Measurements from ENCODE around the gene SAFB2. TPM values are rescaled to one million over a fixed set of nuclear protein-coding genes. Genes with fewer than 3 reads are reported as not detected.

Gene SAFB2
- total and polyA plus RNA-seq, 9 of the 15 experiments (the other 6 are each of a cell fraction or from before 2014, with no cell fraction given): 4.5 to 103 (median 47.3) TPM

GRCh38 chr19:5585461-5586299 lies 36.9 kb downstream of the SAFB2 start (continued):
- TF ChIP-seq PHF21A (IDR thresholded peaks at IDR 0.05; ENCODE audit: borderline replicate concordance, low read depth): no peak
- no peak for TF ChIP-seq ELF1 (tag; IDR thresholded peaks at IDR 0.05)
- peak; percentile 62 for TF ChIP-seq CBFA2T2 (conservative IDR thresholded peaks at IDR 0.05)
- TF ChIP-seq RERE (CRISPR knock-in tag; IDR thresholded peaks at IDR 0.05; ENCODE audit: borderline replicate concordance): no peak
- TF ChIP-seq, protein P1, sequence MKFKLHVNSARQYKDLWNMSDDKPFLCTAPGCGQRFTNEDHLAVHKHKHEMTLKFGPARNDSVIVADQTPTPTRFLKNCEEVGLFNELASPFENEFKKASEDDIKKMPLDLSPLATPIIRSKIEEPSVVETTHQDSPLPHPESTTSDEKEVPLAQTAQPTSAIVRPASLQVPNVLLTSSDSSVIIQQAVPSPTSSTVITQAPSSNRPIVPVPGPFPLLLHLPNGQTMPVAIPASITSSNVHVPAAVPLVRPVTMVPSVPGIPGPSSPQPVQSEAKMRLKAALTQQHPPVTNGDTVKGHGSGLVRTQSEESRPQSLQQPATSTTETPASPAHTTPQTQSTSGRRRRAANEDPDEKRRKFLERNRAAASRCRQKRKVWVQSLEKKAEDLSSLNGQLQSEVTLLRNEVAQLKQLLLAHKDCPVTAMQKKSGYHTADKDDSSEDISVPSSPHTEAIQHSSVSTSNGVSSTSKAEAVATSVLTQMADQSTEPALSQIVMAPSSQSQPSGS (CRISPR knock-in tag; IDR thresholded peaks at IDR 0.05): no peak
- TF ChIP-seq, protein P2, sequence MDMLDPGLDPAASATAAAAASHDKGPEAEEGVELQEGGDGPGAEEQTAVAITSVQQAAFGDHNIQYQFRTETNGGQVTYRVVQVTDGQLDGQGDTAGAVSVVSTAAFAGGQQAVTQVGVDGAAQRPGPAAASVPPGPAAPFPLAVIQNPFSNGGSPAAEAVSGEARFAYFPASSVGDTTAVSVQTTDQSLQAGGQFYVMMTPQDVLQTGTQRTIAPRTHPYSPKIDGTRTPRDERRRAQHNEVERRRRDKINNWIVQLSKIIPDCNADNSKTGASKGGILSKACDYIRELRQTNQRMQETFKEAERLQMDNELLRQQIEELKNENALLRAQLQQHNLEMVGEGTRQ (CRISPR knock-in tag; IDR thresholded peaks at IDR 0.05): no peak
- no peak for TF ChIP-seq HCFC1 (IDR thresholded peaks at IDR 0.05; ENCODE audit: low read depth, low read length)
- no peak for TF ChIP-seq NFRKB (IDR thresholded peaks at IDR 0.05; ENCODE audit: low read depth)
- no peak for TF ChIP-seq PTTG1 (tag; IDR thresholded peaks at IDR 0.05; ENCODE audit: low read depth)
- no peak for TF ChIP-seq ZBTB1 (CRISPR knock-in tag; IDR thresholded peaks at IDR 0.05; ENCODE audit: borderline replicate concordance, low read depth)
- TF ChIP-seq DMBX1 (CRISPR knock-in tag; IDR thresholded peaks at IDR 0.05; ENCODE audit: borderline replicate concordance): no peak
- TF ChIP-seq ZMIZ1 (IDR thresholded peaks at IDR 0.05; ENCODE audit: low read depth in 2 of 2, low read length in 2 of 2): no peak
- no peak for TF ChIP-seq SMAD2 (IDR thresholded peaks at IDR 0.05; ENCODE audit: low read depth, low read length)
- TF ChIP-seq FIP1L1 (IDR thresholded peaks at IDR 0.05; ENCODE audit: low read depth, low read length, poor library complexity, severe bottlenecking): no peak

All from K562 (cell line).